HG02623 (cell line): ENCODE measurements around the gene ABCA8.
"Not testable (repeated sequence)": the region's sequence is repeated elsewhere in the genome, so short reads cannot be mapped to it uniquely, and the experiment has no call there.

Experiments used
- ATAC-seq: cut with Tn5 transposase; IDR thresholded peaks from one replicate; pipeline ENCODE4 v1.9.1; 2021; ENCODE audit warnings: moderate library complexity; ENCODE audit not compliant: unreplicated experiment

Gene ABCA8

DNA sequence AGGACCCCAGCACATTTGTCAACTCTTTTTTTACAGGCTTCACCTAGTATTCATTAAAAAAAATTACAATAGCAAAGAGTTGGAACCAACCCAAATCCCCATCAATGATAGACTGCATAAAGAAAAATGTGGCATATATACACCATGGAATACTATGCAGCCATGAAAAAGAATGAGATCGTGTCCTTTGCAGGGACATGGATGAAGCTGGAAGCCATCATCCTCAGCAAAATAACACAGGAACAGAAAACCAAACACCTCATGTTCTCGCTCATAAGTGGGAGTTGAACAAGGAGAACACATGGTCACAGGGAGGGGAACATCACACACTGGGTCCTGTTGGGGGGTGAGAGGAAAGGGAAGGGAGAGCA is 11.4 kb downstream of the ABCA8 start:
- ATAC-seq: not testable (repeated sequence)

DNA sequence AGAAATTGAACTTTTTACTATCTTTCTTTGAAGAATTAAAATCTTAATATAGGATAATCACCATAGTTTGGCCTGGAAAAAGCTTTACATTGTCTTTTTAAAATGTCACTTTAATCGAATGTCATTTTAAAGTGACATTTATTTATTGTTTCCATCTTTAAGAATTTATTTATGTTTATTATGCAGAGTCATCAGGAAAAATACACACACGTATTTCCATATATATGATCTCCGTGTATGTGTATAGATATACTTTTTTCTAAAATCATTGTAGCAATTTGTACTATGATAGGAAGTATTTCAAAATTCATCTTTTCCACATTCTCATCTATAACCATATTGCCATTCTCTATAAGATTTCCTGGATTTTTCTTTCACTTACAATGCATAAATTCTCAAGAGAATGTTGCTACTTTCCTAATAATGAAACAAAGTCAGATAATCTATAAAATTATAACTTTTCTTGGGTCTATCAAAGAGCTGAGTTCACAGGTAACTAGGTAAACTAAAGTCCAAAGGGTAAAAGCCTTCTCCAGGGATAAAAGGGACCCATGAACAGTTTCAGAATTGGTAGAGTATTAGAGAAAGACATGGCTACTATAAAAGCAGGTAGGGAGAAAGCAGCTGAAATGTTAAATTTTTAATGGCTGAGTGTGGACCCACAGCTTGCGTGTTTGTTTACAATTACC is 11.9 kb downstream of the ABCA8 start:
- no peak for ATAC-seq

DNA sequence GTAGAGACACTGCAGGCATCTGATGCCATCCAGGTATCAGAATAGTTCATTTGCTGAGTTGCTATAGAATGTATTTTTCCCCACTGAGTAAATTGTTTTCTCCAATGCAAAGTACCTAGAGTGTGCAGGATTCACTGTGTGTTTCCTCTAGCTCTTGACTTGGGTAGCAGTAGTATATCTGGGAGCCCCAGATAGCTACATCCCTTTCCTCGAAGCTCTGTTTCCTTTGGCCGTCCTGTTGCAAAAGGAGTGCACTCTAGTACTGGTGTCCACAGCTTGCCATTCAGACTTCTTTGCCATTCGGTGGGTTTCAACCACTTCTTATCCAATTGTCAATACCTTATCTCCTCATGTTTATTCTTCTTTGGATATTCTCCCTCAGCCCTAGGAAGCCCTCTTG is 12.8 kb downstream of the ABCA8 start:
- ATAC-seq: no peak

DNA sequence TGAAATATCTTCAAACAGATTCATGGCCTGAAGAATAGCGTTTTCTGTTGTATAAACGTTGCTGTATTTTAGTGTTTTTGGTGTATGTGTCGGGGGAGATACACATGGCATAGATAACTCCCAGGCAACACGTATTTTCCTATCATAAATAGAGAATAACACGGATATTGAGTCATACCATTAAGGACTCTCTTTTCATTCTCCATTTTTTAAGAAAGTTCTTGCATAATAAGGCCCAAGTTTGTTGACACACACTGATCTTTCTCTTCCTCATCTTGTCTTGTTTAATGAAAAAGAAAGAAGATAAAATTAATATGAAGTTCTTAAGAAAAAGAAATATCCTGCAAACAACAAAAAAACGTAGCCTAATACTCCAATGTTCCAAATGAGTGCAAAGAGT is 13.4 kb downstream of the ABCA8 start:
- ATAC-seq: no peak

DNA sequence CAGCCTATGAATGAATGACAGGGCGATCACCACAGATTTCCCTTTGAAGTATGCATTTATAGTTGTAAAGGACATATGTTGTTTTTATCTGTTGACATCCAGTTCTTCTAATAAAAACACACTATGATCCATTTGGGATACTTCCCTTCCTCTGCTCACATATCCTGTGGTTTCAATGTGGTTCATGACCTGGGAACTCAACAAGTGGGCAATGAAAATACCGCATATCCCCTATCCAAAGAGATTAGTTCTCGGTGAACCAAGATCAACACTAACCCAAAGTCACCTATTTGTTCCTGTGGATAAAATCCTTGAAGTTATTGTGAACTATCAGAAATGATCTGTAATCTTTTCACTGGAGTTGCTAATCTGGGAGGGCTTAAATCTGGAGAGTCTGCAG is 16.0 kb downstream of the ABCA8 start:
- ATAC-seq: no peak

DNA sequence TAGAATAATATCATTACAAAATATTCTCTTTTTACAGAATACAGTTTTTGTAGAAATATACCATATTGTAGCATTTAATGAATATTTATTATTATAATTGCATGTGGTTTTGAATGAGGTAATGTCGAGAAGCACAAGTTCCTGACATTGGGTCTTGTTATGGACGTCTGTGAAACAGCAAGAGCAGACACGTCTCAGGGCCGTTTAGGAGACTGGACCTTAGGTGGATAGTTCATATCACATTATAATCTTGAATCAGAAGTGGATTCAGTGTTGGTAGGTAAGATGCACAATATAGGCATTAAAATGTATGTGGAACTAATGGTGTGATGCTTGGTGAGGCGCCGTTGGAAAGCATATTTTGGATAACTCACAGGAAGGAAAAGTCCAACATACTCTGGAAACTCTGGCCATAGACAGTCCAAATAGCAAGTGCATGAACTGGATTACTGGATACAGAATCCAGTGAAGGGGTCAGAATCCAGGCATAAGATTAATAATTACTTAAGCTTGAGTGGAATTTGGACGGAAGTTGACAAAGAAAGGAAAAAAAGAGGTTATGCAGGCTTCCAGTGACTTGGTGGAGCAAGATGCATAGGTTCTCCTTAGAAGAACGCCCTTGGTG is 17.2 kb downstream of the ABCA8 start:
- ATAC-seq: no peak

DNA sequence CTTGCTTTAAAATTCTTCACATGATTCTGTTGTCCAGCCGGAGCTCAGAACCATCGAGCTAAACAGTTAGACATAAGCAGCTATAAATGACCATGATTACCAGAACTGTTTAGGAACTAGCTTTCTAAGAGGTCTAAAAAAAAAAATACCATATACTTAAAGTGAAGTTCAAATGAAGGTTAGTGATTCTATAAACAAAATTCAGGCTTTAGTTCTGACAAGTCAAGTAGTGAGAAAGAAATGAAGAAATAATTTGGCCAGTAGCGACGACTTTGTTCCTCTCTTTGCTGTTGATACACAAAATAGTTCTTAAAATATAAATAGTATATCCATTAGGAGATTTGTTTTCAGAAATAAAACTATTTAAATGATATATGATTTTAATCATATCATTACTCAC is 27.7 kb downstream of the ABCA8 start:
- no peak for ATAC-seq

DNA sequence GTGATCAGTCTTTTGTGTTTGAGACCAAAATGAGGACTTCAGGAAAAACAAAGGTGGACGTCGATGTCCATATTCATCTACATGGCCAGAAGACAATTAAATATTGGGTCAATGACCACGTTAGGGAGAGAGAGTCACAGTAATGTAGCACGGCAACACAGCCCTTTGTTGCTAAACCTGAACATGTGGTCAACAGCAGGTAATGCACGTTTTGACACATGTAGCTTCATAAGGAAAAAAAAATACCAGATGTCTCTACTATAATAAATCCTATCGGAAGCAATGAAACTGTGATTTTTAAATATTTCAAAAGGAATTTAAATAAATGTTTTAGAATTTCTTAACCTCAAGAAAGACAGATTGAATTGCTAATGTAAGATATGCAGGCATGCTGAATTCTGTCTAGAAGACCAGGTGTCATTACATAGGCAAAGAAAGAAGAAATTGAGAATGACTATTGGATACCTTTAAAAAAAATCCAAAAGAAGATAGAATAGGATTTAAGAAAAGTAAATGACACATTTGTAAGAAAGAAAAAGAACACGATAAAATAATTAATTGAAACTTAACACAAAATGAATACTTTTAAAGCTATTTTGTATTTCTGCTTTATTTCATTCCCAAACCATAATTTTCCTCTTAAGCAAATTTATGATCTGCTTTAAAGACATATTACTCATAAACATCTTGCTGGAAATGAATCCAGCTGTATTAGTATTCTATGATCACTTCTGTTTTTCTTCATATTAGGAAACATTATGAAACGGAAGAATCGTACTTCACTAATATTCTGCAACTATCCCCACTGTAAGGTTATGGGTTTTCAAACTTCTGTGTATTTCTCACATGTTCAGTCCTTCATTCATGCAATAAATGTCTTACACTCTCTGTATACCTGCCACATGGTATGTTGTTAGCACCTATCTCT is 30.1 kb downstream of the ABCA8 start:
- no peak for ATAC-seq

DNA sequence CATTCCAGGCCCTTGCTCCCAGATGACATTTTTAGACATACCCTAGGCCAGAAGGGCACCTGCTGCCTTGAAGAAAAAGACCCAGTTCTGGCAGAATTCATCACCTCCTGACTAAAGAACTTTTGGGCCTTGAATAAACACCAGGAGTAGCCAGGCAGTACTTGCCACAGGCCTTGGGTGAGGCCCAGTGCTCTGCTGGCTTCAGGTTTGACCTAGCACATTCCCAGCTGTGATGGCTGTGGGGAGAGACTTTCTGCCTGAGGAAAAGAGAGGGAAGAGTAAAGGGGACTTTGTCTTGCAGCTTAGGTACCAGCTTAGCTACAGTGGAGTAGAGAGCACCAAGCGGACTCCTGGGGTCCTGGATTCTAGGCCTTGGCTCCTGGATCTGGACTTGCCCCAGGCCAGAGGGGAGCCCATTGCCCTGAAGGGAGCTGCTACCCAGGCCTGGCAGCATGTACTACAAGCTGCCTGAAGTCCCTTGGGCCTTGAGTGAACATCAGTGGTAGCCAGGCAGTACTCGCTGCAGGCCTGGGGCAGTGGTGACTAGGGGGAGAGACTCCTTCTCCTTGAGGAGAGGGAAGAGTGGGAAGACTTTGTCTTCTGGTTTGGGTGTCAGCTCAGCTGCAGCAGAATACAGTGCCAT is 44.3 kb downstream of the ABCA8 start:
- no peak for ATAC-seq

DNA sequence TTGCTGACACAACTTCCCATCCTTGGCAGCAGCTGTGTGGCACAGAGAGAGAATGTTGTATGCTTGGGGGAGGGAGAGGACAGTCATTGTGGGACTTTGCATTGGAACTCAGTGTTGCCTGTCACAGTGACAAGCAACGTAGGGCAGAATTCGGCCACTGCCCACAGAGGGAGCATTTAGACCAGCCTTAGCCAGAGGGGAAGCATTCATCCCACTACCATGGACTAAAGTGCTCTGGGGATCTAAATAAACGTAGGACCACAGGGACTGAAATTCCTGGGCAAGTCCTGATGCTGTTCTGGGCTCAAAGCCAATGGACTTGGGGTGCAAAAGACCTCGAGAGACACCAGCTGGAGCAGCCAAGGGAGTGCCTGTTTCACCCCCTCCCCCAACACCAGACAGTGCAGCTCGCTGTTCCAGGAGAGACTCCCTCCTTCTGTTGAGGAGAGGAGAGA is 44.9 kb downstream of the ABCA8 start:
- ATAC-seq: no peak

DNA sequence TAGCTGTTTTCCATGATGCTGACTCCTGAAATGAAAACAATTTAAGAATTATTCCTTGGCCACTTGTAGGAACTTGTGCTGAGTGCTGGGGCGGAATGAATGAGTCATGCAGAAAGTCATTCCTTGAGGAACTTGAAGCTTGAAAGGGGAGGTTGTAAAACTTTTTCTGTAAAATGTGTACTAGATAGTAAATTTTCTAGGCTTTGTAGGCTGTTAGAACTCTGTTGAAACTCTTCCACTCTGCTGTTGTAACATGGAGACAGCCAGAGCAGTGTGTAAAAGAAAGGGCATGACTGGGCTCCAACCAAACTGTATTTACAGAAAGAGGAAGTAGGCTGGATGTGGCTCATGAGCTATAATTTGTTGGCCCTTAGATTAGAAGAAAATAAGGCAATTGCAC is 46.1 kb downstream of the ABCA8 start:
- no peak for ATAC-seq

DNA sequence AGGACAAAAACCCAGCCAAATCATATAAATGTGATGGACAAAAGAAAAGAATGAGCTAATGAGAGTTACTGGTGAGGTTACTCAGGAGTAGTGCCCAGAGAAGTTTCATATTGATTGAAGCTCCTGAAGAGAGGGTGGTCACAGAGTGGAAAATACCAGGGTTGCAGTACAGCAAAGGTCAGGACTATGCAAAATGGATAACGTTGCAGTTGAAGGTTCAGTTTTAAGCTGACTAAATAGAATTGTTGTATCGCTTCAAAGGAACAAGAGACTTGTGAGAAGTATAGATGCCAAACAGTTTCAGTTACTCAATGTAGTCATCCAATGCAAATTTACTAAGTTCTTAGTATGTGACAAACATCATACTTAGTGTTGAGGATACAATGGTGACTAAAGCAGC is 47.1 kb downstream of the ABCA8 start:
- peak; percentile 58 for ATAC-seq

DNA sequence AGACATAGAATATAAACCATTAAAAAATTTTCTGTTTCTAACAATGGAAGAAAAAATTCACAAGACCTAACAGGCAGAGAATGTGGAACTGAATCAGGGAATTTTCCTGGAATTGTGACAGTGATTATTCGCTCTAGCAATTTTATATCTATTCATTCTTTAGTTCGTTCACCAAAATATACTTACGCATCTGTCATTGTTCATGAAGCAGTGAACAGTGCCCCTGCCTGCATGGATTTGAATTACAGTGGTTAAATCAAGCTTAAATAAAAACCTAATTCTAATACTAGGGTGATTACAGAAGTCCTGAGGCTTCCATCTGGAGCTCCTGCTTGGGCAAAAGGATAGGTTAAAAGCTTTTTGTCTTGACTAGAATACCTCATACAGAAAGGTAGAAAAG is 48.6 kb downstream of the ABCA8 start:
- ATAC-seq: no peak

DNA sequence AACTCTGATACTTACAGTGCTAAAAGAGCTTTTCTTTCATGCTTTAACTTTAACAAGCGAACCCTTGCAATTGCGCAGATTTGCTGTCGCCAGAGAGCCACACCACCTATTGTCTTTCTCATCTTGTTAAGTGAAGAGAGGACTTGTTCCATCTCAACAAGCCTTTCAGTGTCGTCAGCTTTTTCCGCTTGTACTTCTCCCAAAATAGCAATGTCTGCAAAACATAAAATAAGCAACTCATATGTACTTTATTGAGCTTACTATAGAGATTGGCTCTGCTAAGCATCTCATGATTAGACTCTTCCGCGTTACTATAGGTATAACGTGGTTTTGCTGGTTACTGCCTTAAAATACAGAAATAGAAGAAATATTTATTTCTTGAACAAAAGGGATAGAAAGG is 51.9 kb downstream of the ABCA8 start:
- no peak for ATAC-seq

DNA sequence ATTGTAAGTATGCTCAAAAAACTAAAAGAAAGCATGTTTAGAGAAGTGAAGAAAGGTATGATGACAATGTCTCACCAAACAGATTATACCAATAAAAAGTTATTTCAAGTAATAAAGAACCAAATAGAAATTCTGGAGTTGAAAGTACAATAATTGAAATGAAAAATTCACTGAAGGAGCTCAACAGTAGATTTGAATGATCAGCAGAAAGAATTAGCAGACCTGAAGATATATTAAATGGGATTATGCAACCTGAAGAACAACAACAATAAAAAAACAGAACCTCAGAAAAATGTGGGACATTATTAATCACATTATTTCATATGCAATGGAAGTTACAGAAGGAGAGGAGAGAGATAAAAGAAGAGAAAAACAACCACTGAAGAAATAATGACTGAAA is 57.6 kb downstream of the ABCA8 start:
- ATAC-seq: no peak

DNA sequence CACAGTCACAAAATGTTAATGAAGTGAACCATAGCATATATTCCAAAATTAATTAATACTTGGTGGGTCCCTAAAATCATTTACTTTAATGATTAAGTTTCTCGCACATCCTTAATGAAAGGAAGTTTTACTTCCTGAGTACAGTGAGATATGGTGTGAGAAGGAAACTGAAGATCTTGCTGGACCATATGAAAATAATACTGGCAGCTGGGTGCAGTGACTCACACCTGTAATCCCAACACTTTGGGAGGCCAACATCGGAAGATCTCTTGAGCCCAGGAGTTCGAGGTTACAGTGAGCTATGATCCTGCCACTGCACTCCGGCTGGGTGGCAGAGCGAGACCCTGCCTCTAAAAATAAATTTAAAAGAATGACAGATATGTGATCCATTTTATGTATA is 62.5 kb downstream of the ABCA8 start:
- ATAC-seq: no peak

DNA sequence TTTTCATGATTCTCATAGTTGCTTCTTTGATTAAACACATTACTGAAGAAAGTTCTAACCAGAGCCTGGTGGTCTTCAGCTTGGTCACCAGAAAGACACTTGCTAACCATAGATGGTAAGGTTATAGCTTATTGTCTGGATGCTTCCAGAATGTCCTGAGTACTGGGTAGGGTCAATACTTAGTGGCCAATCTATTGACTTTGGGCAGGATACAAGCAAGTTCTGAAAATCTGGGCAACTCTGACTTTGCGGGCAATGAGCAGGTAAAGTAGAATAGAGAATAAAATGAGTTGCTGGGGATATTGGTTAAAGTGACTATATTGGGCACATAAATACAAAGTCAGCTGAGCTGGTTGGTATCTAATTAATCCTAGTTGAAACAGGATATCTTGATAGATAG is 63.0 kb downstream of the ABCA8 start:
- ATAC-seq: no peak

DNA sequence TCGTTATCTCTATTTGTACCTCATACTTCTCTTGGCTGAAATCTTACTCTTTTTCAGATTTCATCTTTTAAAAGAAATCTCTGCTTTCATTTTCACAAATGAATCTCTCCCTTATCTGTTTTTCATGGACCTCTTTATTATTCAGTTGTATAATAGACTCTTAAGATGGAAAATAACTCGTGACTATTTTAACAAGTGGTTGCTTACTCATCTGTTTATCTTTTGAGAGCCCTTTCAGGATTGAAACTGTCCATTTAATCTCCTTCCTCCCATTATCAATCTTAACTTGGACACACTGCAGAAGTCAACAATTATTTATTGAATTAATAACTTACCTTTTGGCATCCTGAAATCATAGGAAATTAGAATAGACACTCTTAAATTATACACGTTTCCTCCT is 68.8 kb downstream of the ABCA8 start:
- no peak for ATAC-seq

DNA sequence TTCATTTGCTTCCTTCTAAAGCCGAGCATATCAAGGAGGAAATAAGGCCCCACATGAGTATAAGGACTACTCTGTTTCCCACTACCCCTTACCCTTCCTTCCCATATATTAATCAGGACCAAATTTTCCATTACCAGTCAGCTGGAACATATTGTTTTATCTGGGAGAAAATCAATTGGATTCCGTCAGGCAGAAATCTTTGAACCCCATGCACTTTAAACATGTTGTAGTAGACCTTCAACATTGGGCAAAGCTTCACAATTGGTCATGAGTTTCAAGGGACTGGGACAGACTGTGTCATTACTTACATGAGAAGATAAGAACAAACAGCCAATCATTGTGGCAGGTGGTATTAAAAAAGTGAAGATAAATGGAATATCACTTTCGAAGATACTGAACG is 70.3 kb downstream of the ABCA8 start:
- no peak for ATAC-seq

DNA sequence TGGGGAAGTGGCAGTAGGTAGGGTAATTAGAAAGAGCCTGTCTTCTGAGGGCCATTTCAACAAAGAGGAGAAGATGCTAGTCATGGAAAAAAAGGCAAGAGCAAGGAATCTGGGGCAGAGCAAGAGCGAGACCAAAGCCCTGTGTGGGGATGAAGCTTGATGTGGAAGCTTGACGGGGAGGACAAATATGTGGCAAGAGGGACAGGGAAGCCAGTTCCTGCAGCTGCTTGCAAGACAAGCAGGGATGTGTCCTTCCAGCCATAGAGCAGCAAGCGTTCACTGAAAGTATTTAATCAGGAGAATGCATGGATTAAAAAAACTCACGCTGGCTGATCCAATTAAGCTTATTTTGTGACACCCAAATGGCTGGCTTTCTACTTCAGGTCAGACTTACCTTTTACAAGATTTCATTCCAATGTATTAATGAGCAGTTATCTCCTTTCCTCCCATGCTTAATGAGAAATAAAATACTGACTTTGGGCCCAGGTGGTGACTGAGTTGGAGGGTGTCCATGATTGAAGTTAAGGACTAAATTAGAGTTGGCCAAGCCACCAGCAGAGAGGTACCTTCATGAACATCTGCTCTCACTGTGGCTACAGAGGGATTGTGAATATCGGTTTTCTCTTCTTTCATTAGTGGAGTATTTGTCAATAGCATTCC is 76.8 kb downstream of the ABCA8 start:
- no peak for ATAC-seq

DNA sequence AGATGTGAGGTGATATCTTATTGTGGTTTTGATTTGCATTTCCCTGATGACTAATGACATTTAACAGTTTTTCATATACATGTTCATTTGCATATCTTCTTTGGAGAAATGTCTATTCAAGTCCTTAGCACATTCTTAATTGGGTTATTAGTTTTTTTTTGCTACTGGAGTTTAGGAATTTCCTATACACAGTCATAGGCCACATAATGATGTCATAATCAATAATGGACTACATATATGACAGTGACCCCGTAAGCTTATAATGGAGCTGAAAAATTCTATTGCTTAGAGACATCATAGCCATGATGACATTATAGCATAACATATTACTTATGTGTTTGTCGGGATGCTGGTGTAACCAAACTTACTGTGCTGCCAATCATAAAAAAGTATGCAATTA is 83.7 kb downstream of the ABCA8 start:
- ATAC-seq: no peak
